Measurements from ENCODE around the gene REG1B.
"Not testable (repeated sequence)": the region's sequence is repeated elsewhere in the genome, so short reads cannot be mapped to it uniquely, and the experiment has no call there.

The REG1B gene

DNA sequence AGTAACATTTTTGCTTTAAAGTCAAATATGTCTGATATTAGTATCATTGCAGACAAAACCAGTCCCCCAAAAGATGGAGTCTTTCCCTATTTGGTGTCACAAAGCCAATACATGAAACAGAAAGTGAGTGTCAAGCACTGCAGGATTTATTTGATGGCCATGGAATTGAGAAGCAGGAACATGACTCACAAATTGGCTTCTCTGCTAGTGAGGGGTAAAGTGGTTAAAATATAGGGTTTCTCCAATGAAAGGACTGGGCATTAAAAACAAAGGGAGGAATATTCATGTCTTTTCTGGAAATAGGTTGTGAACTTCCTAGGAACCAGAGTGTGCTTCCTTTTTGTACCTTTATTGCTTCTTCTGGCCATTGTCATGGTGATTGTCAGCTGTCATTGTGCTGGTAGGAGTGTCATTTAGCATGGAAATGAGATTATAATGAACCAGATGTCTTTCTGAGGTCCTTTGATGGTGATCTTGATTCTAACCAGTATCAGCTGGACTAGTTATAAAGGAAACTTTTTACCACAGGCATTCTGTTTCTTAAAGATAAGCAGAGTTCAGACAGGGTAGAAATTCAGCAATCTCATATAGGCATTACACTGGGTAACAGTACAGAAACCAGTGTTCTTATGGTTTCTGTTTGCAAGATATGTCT lies 4.1 kb downstream of the REG1B start:
- DNase-seq: no peak

DNA sequence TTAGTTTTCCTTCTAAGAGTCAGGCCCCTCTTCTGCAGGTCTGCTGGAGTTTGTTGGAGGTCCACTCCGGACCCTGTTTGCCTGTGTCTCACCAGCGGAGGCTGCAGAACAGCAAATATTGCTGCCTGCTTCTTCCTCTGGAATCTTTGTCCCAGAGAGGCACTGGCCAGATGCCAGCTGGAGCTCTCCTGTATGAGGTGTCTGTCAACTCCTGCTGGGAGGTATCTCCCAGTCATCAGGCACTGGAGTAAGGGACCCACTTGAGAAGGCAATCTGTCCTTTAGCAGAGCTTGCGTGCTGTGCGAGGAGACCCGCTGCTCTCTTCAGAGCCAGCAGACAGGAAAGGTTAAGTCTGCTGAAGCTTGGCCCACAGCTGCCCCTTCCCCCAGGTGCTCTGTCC lies 4.8 kb downstream of the REG1B start:
- peak; percentile 69 for DNase-seq

DNA sequence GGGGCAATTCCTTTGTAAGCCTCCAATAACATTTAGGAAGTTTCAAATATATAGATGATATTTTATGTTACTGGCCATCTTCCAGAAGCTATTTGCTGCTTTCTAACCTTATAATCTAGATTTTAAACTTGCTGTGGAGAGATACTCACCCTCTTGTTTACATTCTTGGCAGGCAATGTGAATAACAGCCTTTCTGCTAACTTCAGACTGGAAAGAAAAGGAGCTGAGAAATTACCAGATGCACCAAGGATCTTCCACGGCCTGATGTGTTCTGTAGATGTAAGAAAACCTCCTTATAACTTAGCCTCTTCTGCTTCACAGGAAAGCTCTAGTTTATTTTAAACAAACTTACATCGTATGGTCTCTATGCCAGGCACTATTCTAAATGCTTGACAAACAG lies 16.7 kb downstream of the REG1B start:
- DNase-seq: no peak

DNA sequence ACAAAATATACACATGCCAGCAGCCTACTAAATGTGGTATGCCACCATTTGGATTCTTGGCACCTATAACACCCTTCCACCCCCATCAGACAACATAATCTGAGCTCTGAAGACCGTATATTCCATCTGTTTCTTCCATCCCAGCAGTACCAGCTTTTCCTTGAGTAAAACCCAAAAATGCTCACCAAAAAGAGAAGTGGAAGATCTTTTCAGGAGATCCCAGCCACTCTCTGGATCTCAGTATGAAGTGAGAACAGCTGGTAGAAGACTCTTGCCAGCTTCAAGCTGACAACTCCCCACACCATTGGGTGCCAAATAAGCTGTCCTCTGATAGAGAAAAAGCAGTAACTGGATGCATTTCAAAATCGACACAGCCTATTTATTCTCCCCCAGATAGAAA lies 22.6 kb downstream of the REG1B start:
- no peak for DNase-seq

DNA sequence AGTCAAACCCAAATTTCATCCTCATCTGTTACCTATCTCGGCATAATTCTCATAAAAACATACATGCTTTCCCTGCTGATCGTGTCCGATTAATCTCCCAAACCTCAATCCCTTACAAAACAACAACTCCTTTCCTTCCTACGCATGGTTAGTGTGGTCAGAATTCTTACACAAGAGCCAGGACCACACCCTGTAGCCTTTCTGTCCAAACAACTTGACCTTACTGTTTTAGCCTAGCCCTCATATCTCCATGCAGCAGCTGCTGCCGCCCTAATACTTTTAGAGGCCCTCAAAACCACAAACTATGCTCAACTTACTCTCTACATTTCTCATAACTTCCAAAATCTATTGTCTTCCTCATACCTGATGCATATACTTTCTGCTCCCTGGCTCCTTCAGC lies 33.0 kb downstream of the REG1B start:
- not testable (repeated sequence) for DNase-seq

DNA sequence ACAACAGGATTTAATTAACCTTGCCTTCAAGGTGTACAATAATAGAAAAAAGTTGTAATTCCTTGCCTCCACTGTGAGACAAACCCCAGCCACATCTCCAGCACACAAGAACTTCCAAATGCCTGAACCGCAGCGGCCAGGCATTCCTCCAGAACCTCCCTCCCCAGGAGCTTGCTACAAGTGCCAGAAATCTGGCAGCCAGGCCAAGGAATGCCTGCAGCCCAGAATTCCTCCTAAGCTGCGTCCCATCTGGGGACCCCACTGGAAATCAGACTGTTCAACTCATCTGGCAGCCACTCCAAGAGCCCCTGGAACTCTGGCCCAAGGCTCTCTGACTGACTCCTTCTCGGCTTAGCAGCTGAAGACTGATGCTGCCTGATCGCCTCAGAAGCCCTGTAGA lies 34.3 kb downstream of the REG1B start:
- DNase-seq: not testable (repeated sequence)

DNA sequence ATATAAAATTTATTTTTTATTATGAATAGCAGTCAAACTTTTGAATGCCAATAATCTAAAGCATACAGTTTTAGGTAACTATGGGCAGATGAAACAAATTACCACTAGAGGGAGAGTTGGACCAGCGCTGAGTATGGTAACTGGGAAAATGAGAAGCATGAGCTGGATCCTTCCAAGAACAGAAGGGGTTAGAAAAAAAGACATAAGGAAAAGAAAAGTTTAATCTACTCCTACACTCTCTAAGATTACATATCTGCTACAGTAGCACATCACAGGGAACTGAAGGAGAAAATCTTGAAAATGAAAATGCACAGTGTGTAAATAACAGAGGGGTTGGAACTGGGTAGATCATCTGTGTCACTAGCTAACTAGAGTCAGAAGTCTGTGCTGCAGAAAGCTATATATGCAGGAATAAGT lies 46.8 kb downstream of the REG1B start:
- DNase-seq: peak; percentile 4

DNA sequence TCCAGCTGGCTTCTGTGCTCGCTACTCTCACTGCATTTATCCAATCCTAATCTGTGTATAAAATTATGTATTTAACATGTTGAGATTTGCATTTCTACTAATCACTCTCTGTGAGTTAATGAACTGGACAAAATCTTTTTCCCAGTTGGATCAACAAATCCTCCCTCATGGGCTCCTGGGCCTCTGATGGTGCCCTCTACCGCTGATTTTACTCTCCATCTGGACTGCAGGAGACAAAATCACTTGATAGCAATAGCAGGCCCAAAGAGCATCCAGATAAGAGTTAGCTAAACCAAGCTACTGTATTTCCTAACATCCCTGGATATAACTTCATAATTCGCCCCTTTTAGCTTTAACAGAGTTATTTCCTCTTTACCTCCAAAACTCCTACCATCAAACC lies 47.8 kb downstream of the REG1B start:
- DNase-seq: no peak

Data from NCI-H345 (cell line).